PC-3 (cell line): Measurements from ENCODE around the gene GHDC.

ENCODE experiments used
- EZH2 ChIP-seq: fragments of 300-600 bp; sonication (generic); IDR thresholded peaks from one replicate; pipeline ENCODE4 v1.6.1; 2017; ENCODE audit warnings: antibody characterized with exemption, mild to moderate bottlenecking, low read length; ENCODE audit not compliant: unreplicated experiment
- TF ChIP-seq, protein P1 (sequence below): fragments of 300-600 bp; sonication (generic); conservative IDR thresholded peaks from 2 replicates; pipeline ENCODE4 v1.5.1; 2017; ENCODE audit warnings: antibody characterized with exemption, low read depth, mild to moderate bottlenecking, low read length

DNA sequence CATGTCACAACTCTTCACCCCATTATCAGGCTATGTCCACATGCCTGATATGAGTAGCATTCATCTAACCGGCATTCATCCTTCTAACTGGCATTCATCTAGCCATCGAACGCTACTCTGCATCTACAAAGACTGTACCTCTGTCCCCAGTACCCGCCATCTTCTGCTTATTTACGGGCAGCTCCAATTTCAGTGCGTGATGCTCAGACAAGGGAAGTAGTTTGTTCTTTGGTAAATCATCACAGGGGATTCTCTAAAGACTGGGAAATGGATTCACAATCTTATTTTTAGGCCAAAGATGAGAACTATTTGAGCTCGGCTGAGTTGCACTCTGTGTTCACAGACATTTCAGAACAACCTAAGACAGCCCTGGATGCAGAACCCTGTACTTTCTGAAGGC is 42.5 kb upstream of the GHDC start:
- no peak for TF ChIP-seq EZH2
- TF ChIP-seq, protein P1, sequence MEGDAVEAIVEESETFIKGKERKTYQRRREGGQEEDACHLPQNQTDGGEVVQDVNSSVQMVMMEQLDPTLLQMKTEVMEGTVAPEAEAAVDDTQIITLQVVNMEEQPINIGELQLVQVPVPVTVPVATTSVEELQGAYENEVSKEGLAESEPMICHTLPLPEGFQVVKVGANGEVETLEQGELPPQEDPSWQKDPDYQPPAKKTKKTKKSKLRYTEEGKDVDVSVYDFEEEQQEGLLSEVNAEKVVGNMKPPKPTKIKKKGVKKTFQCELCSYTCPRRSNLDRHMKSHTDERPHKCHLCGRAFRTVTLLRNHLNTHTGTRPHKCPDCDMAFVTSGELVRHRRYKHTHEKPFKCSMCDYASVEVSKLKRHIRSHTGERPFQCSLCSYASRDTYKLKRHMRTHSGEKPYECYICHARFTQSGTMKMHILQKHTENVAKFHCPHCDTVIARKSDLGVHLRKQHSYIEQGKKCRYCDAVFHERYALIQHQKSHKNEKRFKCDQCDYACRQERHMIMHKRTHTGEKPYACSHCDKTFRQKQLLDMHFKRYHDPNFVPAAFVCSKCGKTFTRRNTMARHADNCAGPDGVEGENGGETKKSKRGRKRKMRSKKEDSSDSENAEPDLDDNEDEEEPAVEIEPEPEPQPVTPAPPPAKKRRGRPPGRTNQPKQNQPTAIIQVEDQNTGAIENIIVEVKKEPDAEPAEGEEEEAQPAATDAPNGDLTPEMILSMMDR, result no peak
